Liver (tissue), 9 donors: Measurements from ENCODE around the gene MKKS. TPM values are rescaled to one million over a fixed set of nuclear protein-coding genes. Genes with fewer than 3 reads are reported as not detected.

Experiments used
- DNase-seq: peaks from one replicate; pipeline ENCODE4 v3.0.0-alpha.2; 2017; ENCODE audit warnings: low spot score
- H3K27ac ChIP-seq, 2 donors: one replicate each; pipeline ENCODE4 v1.7.0; 2013; ENCODE audit warnings: inconsistent platforms in 2 of 2, low read length in 2 of 2, control low read depth in 1 of 2, low read depth in 1 of 2, mild to moderate bottlenecking in 1 of 2
- H3K27me3 ChIP-seq, 4 donors: one replicate each; pipeline versions ENCODE4 v1.6.1 to v1.7.0; 2013; ENCODE audit warnings: low read length in 3 of 4, inconsistent platforms in 1 of 4, mild to moderate bottlenecking in 1 of 4, moderate library complexity in 1 of 4; ENCODE audit not compliant: control insufficient read depth in 4 of 4, insufficient read depth in 4 of 4
- H3K36me3 ChIP-seq, 4 donors: one replicate each; pipeline versions ENCODE4 v1.6.1 to v1.7.0; 2013; ENCODE audit warnings: low read length in 3 of 4, mild to moderate bottlenecking in 3 of 4, low read depth in 1 of 4, moderate library complexity in 1 of 4; ENCODE audit not compliant: control insufficient read depth in 4 of 4, insufficient read depth in 3 of 4
- H3K4me1 ChIP-seq, 4 donors: one replicate each; pipeline versions ENCODE4 v1.6.1 to v1.7.0; 2013; ENCODE audit warnings: low read length in 3 of 4, mild to moderate bottlenecking in 3 of 4, moderate library complexity in 1 of 4; ENCODE audit not compliant: control insufficient read depth in 4 of 4, insufficient read depth in 4 of 4
- H3K4me3 ChIP-seq, 3 donors: one replicate each; pipeline versions ENCODE4 v1.6.1 to v1.7.0; 2013; ENCODE audit warnings: low read length in 3 of 3, control low read depth in 1 of 3, low read depth in 1 of 3, mild to moderate bottlenecking in 1 of 3
- H3K9ac ChIP-seq, 2 donors: one replicate each; pipeline ENCODE4 v1.7.0; 2013; ENCODE audit warnings: low read length in 2 of 2, mild to moderate bottlenecking in 2 of 2, moderate library complexity in 2 of 2, control low read depth in 1 of 2, low read depth in 1 of 2
- H3K9me3 ChIP-seq, 4 donors: one replicate each; pipeline versions ENCODE4 v1.6.1 to v1.7.0; 2013; ENCODE audit warnings: low read length in 3 of 4; ENCODE audit not compliant: control insufficient read depth in 4 of 4
- EGR1 ChIP-seq, 2 donors: IDR thresholded peaks; 2 replicates each; pipeline ENCODE4 v1.6.1; 2016 to 2018; ENCODE audit warnings: antibody characterized with exemption in 2 of 2, low read depth in 2 of 2
- FOXA1 ChIP-seq: IDR thresholded peaks from 2 replicates; pipeline ENCODE4 v1.6.1; 2016; ENCODE audit warnings: antibody characterized with exemption
- FOXA2 ChIP-seq: IDR thresholded peaks from 2 replicates; pipeline ENCODE4 v1.6.1; 2016; ENCODE audit warnings: antibody characterized with exemption
- GABPA ChIP-seq, 2 donors: IDR thresholded peaks in 1 of 2; conservative IDR thresholded peaks in 1 of 2; 2 replicates each; pipeline ENCODE4 v1.6.1; 2016; ENCODE audit warnings: antibody characterized with exemption in 2 of 2, mild to moderate bottlenecking in 1 of 2, moderate library complexity in 1 of 2
- HNF4A ChIP-seq, 2 donors: conservative IDR thresholded peaks; 2 replicates each; pipeline ENCODE4 v1.6.1; 2016; ENCODE audit warnings: antibody characterized with exemption in 2 of 2, mild to moderate bottlenecking in 2 of 2
- HNF4G ChIP-seq: IDR thresholded peaks from 2 replicates; pipeline ENCODE4 v1.6.1; 2016; ENCODE audit warnings: antibody characterized with exemption
- JUND ChIP-seq, 2 donors: IDR thresholded peaks; 2 replicates each; pipeline ENCODE4 v1.6.1; 2016; ENCODE audit warnings: antibody characterized with exemption in 2 of 2
- NR2F2 ChIP-seq: IDR thresholded peaks from 2 replicates; pipeline ENCODE4 v1.6.1; 2016; ENCODE audit warnings: antibody characterized with exemption
- RAD21 ChIP-seq, 2 donors: IDR thresholded peaks; 2 replicates each; pipeline ENCODE4 v1.6.1; 2016; ENCODE audit warnings: antibody characterized with exemption in 2 of 2, mild to moderate bottlenecking in 2 of 2
- RXRA ChIP-seq, 2 donors: IDR thresholded peaks; 2 replicates each; pipeline ENCODE4 v1.6.1; 2017 to 2018; ENCODE audit warnings: antibody characterized with exemption in 2 of 2, mild to moderate bottlenecking in 1 of 2
- SP1 ChIP-seq: IDR thresholded peaks from 2 replicates; pipeline ENCODE4 v1.6.1; 2018; ENCODE audit warnings: antibody characterized with exemption, mild to moderate bottlenecking
- TAF1 ChIP-seq: conservative IDR thresholded peaks from 2 replicates; pipeline ENCODE4 v1.6.1; 2016; ENCODE audit warnings: antibody characterized with exemption, mild to moderate bottlenecking
- YY1 ChIP-seq: IDR thresholded peaks from 2 replicates; pipeline ENCODE4 v1.6.1; 2016; ENCODE audit warnings: antibody characterized with exemption, mild to moderate bottlenecking
- WGBS: extraction: QIAGEN DNeasy Blood & Tissue Kit; methylation state at CpG from one replicate; pipeline ENCODE4 v1.1.7; 2013; 5-methylcytosine and 5-hydroxymethylcytosine counted together
- polyA plus RNA-seq, 2 donors: library from polyadenylated mRNA; stranded (reverse) in 1 of 2; unstranded in 1 of 2; fragments of 200-250 nt in 1 of 2; fragments of >200 nt in 1 of 2; fragmentation: Nextera tagmentation in 1 of 2; extraction: Ambion mirVana in 1 of 2; gene quantifications; one replicate each; pipeline versions ENCODE4 v1.2.1 to v1.2.3, GENCODE V29; 2013 to 2015
- total RNA-seq, 2 donors: library from RNA; depleted of rRNA; stranded (reverse); fragments of >200 nt; gene quantifications; one replicate each; pipeline ENCODE4 v1.2.3, GENCODE V29; 2014
- TF ChIP-seq, protein P1 (sequence below): IDR thresholded peaks from 2 replicates; pipeline ENCODE4 v1.6.1; 2016; ENCODE audit warnings: antibody characterized with exemption, mild to moderate bottlenecking
- TF ChIP-seq, protein P2 (sequence below): fragments of 150-350 bp; IDR thresholded peaks from 2 replicates; pipeline ENCODE4 v1.5.1; 2017; ENCODE audit warnings: improper control_type of control experiment, low read depth, low read length; ENCODE audit not compliant: missing input control
- TF ChIP-seq, protein P3 (sequence below): IDR thresholded peaks from 2 replicates; pipeline ENCODE4 v1.6.1; 2016; ENCODE audit warnings: antibody characterized with exemption
- TF ChIP-seq, protein P4 (sequence below): IDR thresholded peaks from 2 replicates; pipeline ENCODE4 v1.6.1; 2016; ENCODE audit warnings: antibody characterized with exemption
- TF ChIP-seq, protein P5 (sequence below): IDR thresholded peaks from 2 replicates; pipeline ENCODE4 v1.6.1; 2016; ENCODE audit warnings: antibody characterized with exemption
- donor health status: healthy.
- donor health status: healthy.
- donor health status: healthy.
- donor health status: healthy.
- donor health status: healthy.

The MKKS gene
- total and polyA plus RNA-seq, 4 donors: 8.3 to 19.1 (median 14.7) TPM

DNA sequence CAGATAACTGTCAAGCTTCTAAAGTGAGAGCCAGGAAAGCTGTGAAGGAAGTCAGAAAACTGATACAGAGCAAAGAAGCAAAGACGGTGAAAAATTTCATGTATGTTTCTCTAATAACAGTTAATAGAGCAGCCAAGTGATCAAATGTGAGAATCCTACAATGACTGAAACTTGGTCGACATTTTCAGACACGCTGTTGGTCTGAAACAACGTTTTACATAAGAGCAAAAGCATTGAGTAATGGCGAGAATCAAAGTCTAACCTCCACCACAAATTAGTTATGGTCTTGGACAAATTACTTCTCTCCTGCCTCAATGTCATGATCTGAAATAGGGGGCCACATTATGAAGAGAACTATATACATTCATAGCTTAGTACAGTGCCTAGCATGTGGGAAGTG, 3.3 kb downstream of the MKKS start:
- no peak for TF ChIP-seq FOXA1
- TF ChIP-seq JUND (IDR thresholded peaks at IDR 0.05): no peak
- TF ChIP-seq FOXA2: no peak
- TF ChIP-seq, protein P1, sequence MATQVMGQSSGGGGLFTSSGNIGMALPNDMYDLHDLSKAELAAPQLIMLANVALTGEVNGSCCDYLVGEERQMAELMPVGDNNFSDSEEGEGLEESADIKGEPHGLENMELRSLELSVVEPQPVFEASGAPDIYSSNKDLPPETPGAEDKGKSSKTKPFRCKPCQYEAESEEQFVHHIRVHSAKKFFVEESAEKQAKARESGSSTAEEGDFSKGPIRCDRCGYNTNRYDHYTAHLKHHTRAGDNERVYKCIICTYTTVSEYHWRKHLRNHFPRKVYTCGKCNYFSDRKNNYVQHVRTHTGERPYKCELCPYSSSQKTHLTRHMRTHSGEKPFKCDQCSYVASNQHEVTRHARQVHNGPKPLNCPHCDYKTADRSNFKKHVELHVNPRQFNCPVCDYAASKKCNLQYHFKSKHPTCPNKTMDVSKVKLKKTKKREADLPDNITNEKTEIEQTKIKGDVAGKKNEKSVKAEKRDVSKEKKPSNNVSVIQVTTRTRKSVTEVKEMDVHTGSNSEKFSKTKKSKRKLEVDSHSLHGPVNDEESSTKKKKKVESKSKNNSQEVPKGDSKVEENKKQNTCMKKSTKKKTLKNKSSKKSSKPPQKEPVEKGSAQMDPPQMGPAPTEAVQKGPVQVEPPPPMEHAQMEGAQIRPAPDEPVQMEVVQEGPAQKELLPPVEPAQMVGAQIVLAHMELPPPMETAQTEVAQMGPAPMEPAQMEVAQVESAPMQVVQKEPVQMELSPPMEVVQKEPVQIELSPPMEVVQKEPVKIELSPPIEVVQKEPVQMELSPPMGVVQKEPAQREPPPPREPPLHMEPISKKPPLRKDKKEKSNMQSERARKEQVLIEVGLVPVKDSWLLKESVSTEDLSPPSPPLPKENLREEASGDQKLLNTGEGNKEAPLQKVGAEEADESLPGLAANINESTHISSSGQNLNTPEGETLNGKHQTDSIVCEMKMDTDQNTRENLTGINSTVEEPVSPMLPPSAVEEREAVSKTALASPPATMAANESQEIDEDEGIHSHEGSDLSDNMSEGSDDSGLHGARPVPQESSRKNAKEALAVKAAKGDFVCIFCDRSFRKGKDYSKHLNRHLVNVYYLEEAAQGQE: no peak
- no peak for TF ChIP-seq RAD21 (IDR thresholded peaks at IDR 0.05)
- TF ChIP-seq, protein P2, sequence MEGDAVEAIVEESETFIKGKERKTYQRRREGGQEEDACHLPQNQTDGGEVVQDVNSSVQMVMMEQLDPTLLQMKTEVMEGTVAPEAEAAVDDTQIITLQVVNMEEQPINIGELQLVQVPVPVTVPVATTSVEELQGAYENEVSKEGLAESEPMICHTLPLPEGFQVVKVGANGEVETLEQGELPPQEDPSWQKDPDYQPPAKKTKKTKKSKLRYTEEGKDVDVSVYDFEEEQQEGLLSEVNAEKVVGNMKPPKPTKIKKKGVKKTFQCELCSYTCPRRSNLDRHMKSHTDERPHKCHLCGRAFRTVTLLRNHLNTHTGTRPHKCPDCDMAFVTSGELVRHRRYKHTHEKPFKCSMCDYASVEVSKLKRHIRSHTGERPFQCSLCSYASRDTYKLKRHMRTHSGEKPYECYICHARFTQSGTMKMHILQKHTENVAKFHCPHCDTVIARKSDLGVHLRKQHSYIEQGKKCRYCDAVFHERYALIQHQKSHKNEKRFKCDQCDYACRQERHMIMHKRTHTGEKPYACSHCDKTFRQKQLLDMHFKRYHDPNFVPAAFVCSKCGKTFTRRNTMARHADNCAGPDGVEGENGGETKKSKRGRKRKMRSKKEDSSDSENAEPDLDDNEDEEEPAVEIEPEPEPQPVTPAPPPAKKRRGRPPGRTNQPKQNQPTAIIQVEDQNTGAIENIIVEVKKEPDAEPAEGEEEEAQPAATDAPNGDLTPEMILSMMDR: no peak
- TF ChIP-seq HNF4A (conservative IDR thresholded peaks at IDR 0.05): no peak
- TF ChIP-seq YY1: no peak
- no peak for TF ChIP-seq EGR1 (IDR thresholded peaks at IDR 0.05; ENCODE audit: low read depth in 2 of 2)
- no peak for TF ChIP-seq TAF1
- TF ChIP-seq HNF4G: no peak
- TF ChIP-seq SP1: no peak
- no peak for TF ChIP-seq RXRA (IDR thresholded peaks at IDR 0.05)
- TF ChIP-seq, protein P3, sequence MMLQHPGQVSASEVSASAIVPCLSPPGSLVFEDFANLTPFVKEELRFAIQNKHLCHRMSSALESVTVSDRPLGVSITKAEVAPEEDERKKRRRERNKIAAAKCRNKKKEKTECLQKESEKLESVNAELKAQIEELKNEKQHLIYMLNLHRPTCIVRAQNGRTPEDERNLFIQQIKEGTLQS: no peak
- TF ChIP-seq, protein P4, sequence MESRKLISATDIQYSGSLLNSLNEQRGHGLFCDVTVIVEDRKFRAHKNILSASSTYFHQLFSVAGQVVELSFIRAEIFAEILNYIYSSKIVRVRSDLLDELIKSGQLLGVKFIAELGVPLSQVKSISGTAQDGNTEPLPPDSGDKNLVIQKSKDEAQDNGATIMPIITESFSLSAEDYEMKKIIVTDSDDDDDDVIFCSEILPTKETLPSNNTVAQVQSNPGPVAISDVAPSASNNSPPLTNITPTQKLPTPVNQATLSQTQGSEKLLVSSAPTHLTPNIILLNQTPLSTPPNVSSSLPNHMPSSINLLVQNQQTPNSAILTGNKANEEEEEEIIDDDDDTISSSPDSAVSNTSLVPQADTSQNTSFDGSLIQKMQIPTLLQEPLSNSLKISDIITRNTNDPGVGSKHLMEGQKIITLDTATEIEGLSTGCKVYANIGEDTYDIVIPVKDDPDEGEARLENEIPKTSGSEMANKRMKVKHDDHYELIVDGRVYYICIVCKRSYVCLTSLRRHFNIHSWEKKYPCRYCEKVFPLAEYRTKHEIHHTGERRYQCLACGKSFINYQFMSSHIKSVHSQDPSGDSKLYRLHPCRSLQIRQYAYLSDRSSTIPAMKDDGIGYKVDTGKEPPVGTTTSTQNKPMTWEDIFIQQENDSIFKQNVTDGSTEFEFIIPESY: no peak
- TF ChIP-seq GABPA (IDR thresholded peaks at IDR 0.05 in 1 of 2, conservative IDR thresholded peaks at IDR 0.05 in 1 of 2): no peak
- TF ChIP-seq, protein P5, sequence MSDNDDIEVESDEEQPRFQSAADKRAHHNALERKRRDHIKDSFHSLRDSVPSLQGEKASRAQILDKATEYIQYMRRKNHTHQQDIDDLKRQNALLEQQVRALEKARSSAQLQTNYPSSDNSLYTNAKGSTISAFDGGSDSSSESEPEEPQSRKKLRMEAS: no peak
- TF ChIP-seq NR2F2: no peak
- DNase-seq: no peak
- Histone ChIP-seq H3K27me3 (no peaks in the 10 kb centered on the region), H3K27ac (no peak overlapping the region), H3K9me3 (no peaks in the 10 kb centered on the region), H3K4me1 (peaks cover 5 to 47% (median 21%) of the 10 kb centered on the region in 4 donors), H3K36me3 (peaks cover 0 to 2% (median 0%) of the 10 kb centered on the region in 4 donors), H3K4me3 (no peak overlapping the region), H3K9ac (no peak overlapping the region)
- WGBS: 66% methylated on average over 5 of the region's 5 CpGs
